ENCODE data around the gene NUCB1. TPM values are rescaled to one million over a fixed set of nuclear protein-coding genes. Genes with fewer than 3 reads are reported as not detected.
"Not testable (repeated sequence)": the region's sequence is repeated elsewhere in the genome, so short reads cannot be mapped to it uniquely, and the experiment has no call there.

Gene NUCB1
- total RNA-seq, 1 donor from 2014 or later: 126 TPM

DNA sequence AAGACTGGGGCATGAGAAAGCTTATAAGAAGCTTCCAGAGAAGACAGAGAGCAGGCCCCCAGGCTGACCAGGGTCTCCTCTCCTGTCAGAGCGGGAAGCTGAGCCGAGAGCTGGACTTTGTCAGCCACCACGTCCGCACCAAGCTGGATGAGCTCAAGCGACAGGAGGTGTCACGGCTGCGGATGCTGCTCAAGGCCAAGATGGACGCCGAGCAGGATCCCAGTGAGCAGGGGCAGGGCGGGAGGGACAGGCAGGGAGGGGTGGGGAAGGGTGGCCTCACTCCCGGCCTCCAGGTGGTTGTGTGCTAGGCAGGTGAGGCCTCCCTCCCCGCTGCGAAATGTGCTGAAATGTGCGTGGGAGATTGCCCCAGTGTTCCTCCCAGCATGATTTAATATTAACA, 5.6 kb downstream of the NUCB1 start:
- Mint-ChIP-seq H3K4me3 (no peak overlapping the region), H3K27me3 (no peaks in the 10 kb centered on the region), H3K27ac (no peak overlapping the region), H3K4me1 (peaks cover 25% of the 10 kb centered on the region), H3K9me3 (no peaks in the 10 kb centered on the region), H3K36me3 (ENCODE audit: low read depth) (peaks cover 57% of the 10 kb centered on the region)
- ATAC-seq (ENCODE audit: low read depth) (no peak), DNase-seq (no peak)
- ChIA-PET POLR2A (interaction anchor here (0.7 kb wide), 1 partner anchor 29 kb away, joined by 3 read pairs; no protein-coding TSS in a partner anchor), CTCF (no interaction called here)
- intact Hi-C loops (cut with micrococcal nuclease): no loop called here
- TF ChIP-seq CTCF (IDR thresholded peaks at IDR 0.05): no peak

DNA sequence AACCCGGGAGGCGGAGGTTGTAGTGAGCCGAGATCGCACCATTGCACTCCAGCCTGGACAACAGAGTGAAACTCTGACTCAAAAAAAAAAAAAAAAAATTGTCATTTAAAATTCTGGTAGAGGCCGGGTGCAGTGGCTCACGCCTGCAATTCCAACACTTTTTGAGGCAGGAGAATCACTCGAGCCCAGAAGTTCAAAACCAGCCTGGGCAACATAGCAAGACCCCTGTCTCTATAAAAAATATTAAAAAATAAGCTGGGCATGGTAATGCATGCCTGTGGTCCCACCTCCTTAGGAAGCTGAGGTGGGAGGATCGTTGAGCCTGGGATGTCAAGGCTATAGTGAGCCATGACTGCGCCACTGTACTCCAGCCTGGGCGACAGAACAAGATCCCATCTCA, 6.2 kb downstream of the NUCB1 start:
- Mint-ChIP-seq H3K27me3 (no peaks in the 10 kb centered on the region), H3K4me3 (no peak overlapping the region), H3K27ac (no peak overlapping the region), H3K4me1 (peaks cover 18% of the 10 kb centered on the region), H3K9me3 (no peaks in the 10 kb centered on the region), H3K36me3 (ENCODE audit: low read depth) (peaks cover 60% of the 10 kb centered on the region)
- ChIA-PET CTCF (interaction anchor here (0.6 kb wide), 1 partner anchor 90 kb away, joined by 3 read pairs; no protein-coding TSS in a partner anchor), POLR2A (interaction anchor here (0.6 to 0.7 kb wide), 6 partner anchors 10 to 62 kb away, joined by 3 to 6 read pairs (median 4); no protein-coding TSS in a partner anchor)
- intact Hi-C loops (cut with micrococcal nuclease): no loop called here
- DNase-seq: no peak
- ATAC-seq (ENCODE audit: low read depth): no peak
- no peak for TF ChIP-seq CTCF (IDR thresholded peaks at IDR 0.05)

GRCh38 chr19:48907671-48908070, 7.6 kb downstream of the NUCB1 start:
- Mint-ChIP-seq H3K27ac (no peak overlapping the region), H3K27me3 (no peaks in the 10 kb centered on the region), H3K4me3 (no peak overlapping the region), H3K9me3 (no peaks in the 10 kb centered on the region), H3K4me1 (peaks cover 11% of the 10 kb centered on the region), H3K36me3 (ENCODE audit: low read depth) (peaks cover 66% of the 10 kb centered on the region)
- ChIA-PET POLR2A (interaction anchor here (0.6 kb wide), 1 partner anchor 15 kb away, joined by 6 read pairs; no protein-coding TSS in a partner anchor), CTCF (no interaction called here)
- TF ChIP-seq CTCF (IDR thresholded peaks at IDR 0.05): no peak
- intact Hi-C loops (cut with micrococcal nuclease): no loop called here
- DNase-seq (no peak), ATAC-seq (ENCODE audit: low read depth) (no peak)

DNA sequence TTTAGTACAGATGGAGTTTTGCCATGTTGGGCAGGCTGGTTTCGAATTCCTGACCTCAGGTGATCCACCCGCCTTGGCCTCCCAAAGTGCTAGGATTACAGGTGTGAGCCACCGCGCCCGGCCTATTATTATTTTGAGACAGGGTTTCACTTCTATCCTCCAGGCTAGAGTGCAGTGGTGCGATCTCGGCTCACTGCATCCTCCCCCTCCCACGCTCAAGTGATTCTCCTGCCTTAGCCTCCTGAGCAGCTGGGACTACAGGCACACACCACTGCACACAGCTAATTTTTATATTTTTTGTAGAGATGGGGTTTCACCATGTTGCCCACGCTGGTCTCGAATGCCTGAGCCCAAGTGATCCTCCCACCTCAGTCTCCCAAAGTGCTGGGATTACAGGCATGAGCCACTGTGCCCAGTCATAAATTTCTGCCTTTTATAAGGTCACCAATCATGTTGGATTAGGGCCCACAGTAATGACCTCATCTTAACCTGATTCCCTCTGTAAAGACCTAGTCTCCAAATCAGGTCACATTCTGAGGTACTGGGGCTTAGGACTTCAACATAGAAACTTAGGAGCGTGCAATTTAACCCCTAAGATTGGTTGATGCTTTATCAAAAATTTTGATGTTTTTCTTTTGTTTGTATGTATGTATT, 9.4 kb downstream of the NUCB1 start:
- H3K9me3 Mint-ChIP-seq; H3K27me3 Mint-ChIP-seq; DNase-seq; CTCF ChIA-PET; intact Hi-C loops (cut with micrococcal nuclease): not testable (repeated sequence)
- Mint-ChIP-seq H3K27ac (peak overlapping the region; percentile 31), H3K36me3 (ENCODE audit: low read depth) (peaks cover 73% of the 10 kb centered on the region), H3K4me1 (peaks cover 10% of the 10 kb centered on the region), H3K4me3 (peak overlapping the region; percentile 8)
- peak; percentile 62 for ATAC-seq (ENCODE audit: low read depth)
- POLR2A ChIA-PET: interaction anchor here (1.5 kb wide), 1 partner anchor 9 kb away, joined by 4 read pairs; the partner anchor contains the start of gene NUCB1

DNA sequence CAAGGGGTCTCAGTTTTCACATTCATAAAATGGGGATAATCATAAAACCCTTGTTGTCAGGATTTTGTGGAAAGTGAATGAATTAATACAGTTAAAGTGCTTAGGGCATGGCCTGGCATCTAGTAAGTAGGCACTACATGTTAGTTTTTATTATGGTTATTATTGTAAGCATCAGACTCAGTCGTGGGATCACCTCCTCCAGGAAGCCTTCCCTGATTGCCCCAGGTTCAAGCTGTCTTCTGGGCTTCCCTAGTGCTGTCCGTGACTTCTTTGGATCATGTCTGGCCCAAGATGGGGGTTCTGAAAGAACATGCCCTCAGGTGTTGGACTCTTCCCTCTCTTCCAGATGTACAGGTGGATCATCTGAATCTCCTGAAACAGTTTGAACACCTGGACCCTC, 10.7 kb downstream of the NUCB1 start:
- no peaks in the 10 kb centered on the region for H3K9me3 Mint-ChIP-seq
- H3K27ac Mint-ChIP-seq: no peak overlapping the region
- TF ChIP-seq CTCF (IDR thresholded peaks at IDR 0.05): no peak
- peaks cover 10% of the 10 kb centered on the region for H3K4me1 Mint-ChIP-seq
- intact Hi-C loops (cut with micrococcal nuclease): no loop called here
- no peak for ATAC-seq (ENCODE audit: low read depth)
- no peaks in the 10 kb centered on the region for H3K27me3 Mint-ChIP-seq
- H3K4me3 Mint-ChIP-seq: no peak overlapping the region
- CTCF ChIA-PET: no interaction called here
- peaks cover 69% of the 10 kb centered on the region for H3K36me3 Mint-ChIP-seq (ENCODE audit: low read depth)
- DNase-seq: no peak
- POLR2A ChIA-PET: interaction anchor here (0.6 kb wide), 1 partner anchor 8 kb away, joined by 3 read pairs; no protein-coding TSS in a partner anchor

Data from activated B cell treated with CpG ODN at 0.5 μM for 24 hours (primary cell).